Natural killer cell (primary cell): ENCODE results near the gene GRIK1. TPM values are rescaled to one million over a fixed set of nuclear protein-coding genes. Genes with fewer than 3 reads are reported as not detected.

Experiments used
- ATAC-seq, 3 donors: fragments of 150-1000 bp in 2 of 3; fragments of 200-7000 bp in 1 of 3; cut with Tn5 transposase; 1 replicate in 1 of 3; 2 replicates in 2 of 3; pipeline ENCODE4 v1.10.0; 2021; ENCODE audit warnings: mild to moderate bottlenecking in 2 of 3, moderate library complexity in 2 of 3
- DNase-seq, 2 donors: peaks; one replicate each; pipeline versions ENCODE4 v3.0.0 to v3.0.0-alpha.2; 2013 to 2021; ENCODE audit warnings: mixed read lengths in 1 of 2
- H3K27ac ChIP-seq: one replicate; pipeline ENCODE4 v1.5.1; 2013; ENCODE audit warnings: mild to moderate bottlenecking, low read length
- H3K27me3 ChIP-seq: one replicate; pipeline ENCODE4 v1.6.1; 2013; ENCODE audit warnings: low read length; ENCODE audit not compliant: control insufficient read depth, insufficient read depth
- H3K36me3 ChIP-seq: one replicate; pipeline ENCODE4 v1.6.1; 2013; ENCODE audit warnings: low read length; ENCODE audit not compliant: control insufficient read depth, insufficient read depth
- H3K4me1 ChIP-seq: one replicate; pipeline ENCODE4 v1.6.1; 2013; ENCODE audit warnings: low read length; ENCODE audit not compliant: control insufficient read depth, insufficient read depth
- H3K4me3 ChIP-seq: one replicate; pipeline ENCODE4 v1.5.1; 2013; ENCODE audit warnings: low read length
- H3K9me3 ChIP-seq: one replicate; pipeline ENCODE4 v1.6.1; 2013; ENCODE audit warnings: low read length; ENCODE audit not compliant: control insufficient read depth, insufficient read depth
- H3K27ac Mint-ChIP-seq, 2 donors: one replicate each; pipeline ENCODE4 v1.8.0; 2022; ENCODE audit warnings: mild to moderate bottlenecking in 2 of 2, mixed read lengths in 2 of 2, moderate library complexity in 1 of 2
- H3K27me3 Mint-ChIP-seq, 2 donors: one replicate each; pipeline ENCODE4 v1.8.0; 2022; ENCODE audit warnings: low read depth in 2 of 2, mixed read lengths in 2 of 2
- H3K36me3 Mint-ChIP-seq: one replicate; pipeline ENCODE4 v1.8.0; 2022; ENCODE audit warnings: mixed read lengths
- H3K4me1 Mint-ChIP-seq, 2 donors: one replicate each; pipeline ENCODE4 v1.8.0; 2022; ENCODE audit warnings: mixed read lengths in 2 of 2
- H3K4me3 Mint-ChIP-seq: one replicate; pipeline ENCODE4 v1.8.0; 2022; ENCODE audit warnings: mild to moderate bottlenecking, moderate library complexity, mixed read lengths
- H3K9me3 Mint-ChIP-seq, 2 donors: one replicate each; pipeline ENCODE4 v1.8.0; 2022; ENCODE audit warnings: mixed read lengths in 2 of 2
- WGBS: methylation state at CpG from one replicate; pipeline ENCODE4 v1.1.7; 2013; ENCODE audit warnings: missing lambda C conversion rate; ENCODE audit not compliant: insufficient coverage; 5-methylcytosine and 5-hydroxymethylcytosine counted together
- intact Hi-C: fragments of 100-400 bp; cut with micrococcal nuclease; formaldehyde crosslinking; loops from one replicate; pipeline ENCODE4 v1.14.2; 2022
- total RNA-seq, 4 donors: library from RNA; stranded (reverse); fragments of 120-200 nt in 1 of 4; gene quantifications; one replicate each; pipeline versions ENCODE4 v1.2.3 to v1.2.4, GENCODE V29; 2013 to 2022
- TF ChIP-seq, protein P1 (sequence below): fragments of 200-600 bp; IDR thresholded peaks from one replicate; pipeline ENCODE4 v1.8.0; 2022; ENCODE audit warnings: antibody characterized with exemption

The GRIK1 gene
- total RNA-seq, 3 donors from 2014 or later (not counting 1 experiment from before 2014, with no cell fraction given) = not detected

DNA sequence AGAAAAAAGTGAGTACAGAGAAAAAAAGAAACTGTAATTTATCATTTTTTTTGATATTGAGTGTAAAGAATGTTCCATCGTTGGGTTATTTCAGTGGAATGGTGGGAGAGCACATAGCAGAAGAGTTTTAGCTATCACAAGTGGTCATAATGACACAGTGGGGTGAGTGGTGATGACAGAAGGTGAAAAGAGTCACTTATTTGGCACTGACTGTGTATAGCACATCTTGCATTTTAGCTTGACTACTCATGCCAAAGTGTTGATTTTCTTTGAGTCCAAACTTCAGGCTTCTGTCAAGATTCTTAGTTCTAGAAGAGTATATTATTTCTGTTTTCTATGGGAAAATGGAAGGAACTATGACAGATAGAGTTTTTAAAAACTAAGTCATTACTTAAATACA, 261.2 kb downstream of the GRIK1 start:
- no peaks in the 10 kb centered on the region for H3K27me3 ChIP-seq
- Mint-ChIP-seq H3K4me3 (no peak overlapping the region), H3K27ac (no peak overlapping the region), H3K4me1 (no peaks in the 10 kb centered on the region), H3K36me3 (no peaks in the 10 kb centered on the region), H3K27me3 (no peaks in the 10 kb centered on the region), H3K9me3 (peaks cover 8 to 10% of the 10 kb centered on the region in 2 donors)
- H3K4me1 ChIP-seq = no peaks in the 10 kb centered on the region
- DNase-seq (no peak), ATAC-seq (no peak)
- intact Hi-C loops = no loop called here
- TF ChIP-seq, protein P1, sequence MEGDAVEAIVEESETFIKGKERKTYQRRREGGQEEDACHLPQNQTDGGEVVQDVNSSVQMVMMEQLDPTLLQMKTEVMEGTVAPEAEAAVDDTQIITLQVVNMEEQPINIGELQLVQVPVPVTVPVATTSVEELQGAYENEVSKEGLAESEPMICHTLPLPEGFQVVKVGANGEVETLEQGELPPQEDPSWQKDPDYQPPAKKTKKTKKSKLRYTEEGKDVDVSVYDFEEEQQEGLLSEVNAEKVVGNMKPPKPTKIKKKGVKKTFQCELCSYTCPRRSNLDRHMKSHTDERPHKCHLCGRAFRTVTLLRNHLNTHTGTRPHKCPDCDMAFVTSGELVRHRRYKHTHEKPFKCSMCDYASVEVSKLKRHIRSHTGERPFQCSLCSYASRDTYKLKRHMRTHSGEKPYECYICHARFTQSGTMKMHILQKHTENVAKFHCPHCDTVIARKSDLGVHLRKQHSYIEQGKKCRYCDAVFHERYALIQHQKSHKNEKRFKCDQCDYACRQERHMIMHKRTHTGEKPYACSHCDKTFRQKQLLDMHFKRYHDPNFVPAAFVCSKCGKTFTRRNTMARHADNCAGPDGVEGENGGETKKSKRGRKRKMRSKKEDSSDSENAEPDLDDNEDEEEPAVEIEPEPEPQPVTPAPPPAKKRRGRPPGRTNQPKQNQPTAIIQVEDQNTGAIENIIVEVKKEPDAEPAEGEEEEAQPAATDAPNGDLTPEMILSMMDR = no peak
- no peak overlapping the region for H3K4me3 ChIP-seq
- WGBS = 93% methylated on average over 1 of the region's 1 CpG
- H3K27ac ChIP-seq = no peak overlapping the region
- no peaks in the 10 kb centered on the region for H3K9me3 ChIP-seq
- H3K36me3 ChIP-seq = no peaks in the 10 kb centered on the region

DNA sequence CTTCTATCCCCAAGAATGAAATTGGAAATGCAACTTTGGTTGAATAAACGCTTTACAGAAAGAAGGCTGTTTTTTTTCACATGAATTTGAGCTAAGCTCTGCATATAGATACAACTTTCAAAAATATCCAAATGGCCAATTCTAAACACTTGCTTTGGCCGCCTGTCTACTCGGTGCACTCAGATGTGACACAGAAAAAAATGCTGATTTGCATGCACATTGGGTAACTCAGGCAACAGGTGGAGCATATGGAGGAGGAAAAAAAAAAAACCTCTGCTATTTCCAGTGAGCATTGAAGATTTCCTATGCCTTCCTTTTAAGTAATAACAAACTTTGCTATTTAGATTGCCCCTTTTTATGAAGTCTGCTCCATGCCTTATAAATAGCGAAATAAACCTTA, 262.5 kb downstream of the GRIK1 start:
- H3K36me3 Mint-ChIP-seq = no peaks in the 10 kb centered on the region
- Histone ChIP-seq H3K4me1 (no peaks in the 10 kb centered on the region), H3K36me3 (no peaks in the 10 kb centered on the region), H3K4me3 (no peak overlapping the region), H3K27ac (no peak overlapping the region), H3K9me3 (no peaks in the 10 kb centered on the region), H3K27me3 (no peaks in the 10 kb centered on the region)
- H3K4me3 Mint-ChIP-seq = no peak overlapping the region
- H3K4me1 Mint-ChIP-seq = no peaks in the 10 kb centered on the region
- no peaks in the 10 kb centered on the region for H3K27me3 Mint-ChIP-seq
- no peak for ATAC-seq
- no peak overlapping the region for H3K27ac Mint-ChIP-seq
- intact Hi-C loops = no loop called here
- 88% methylated on average over 3 of the region's 4 CpGs for WGBS
- peaks cover 6% of the 10 kb centered on the region in 2 donors for H3K9me3 Mint-ChIP-seq
- no peak for DNase-seq
- TF ChIP-seq, protein P1 = no peak

DNA sequence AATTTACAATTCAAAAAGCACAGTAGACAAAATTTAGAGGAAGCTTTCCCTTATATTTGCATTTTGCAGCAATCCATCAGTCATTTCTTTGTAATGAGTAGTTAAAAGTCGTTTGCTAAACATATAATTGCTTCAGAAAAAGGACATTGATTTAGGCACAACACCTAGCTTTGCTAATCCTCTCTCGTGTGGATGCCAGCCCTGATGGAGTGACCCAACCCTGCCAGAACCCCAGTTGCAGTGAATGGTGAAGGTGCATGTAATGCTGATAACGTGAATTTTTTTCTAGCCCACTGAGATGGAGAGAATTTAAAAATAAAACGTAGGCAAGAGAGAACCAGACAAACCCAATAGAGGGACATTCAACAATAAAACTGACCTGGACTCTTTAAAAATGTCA, 263.4 kb downstream of the GRIK1 start:
- intact Hi-C loops = no loop called here
- H3K27ac ChIP-seq = no peak overlapping the region
- Mint-ChIP-seq H3K36me3 (no peaks in the 10 kb centered on the region), H3K4me3 (no peak overlapping the region), H3K4me1 (no peaks in the 10 kb centered on the region), H3K27me3 (no peaks in the 10 kb centered on the region), H3K27ac (no peak overlapping the region), H3K9me3 (peaks cover 5% of the 10 kb centered on the region in 2 donors)
- H3K9me3 ChIP-seq = no peaks in the 10 kb centered on the region
- ATAC-seq (no peak), DNase-seq (no peak)
- no peaks in the 10 kb centered on the region for H3K4me1 ChIP-seq
- WGBS = 82% methylated on average over 4 of the region's 4 CpGs
- H3K4me3 ChIP-seq = no peak overlapping the region
- no peaks in the 10 kb centered on the region for H3K36me3 ChIP-seq
- TF ChIP-seq, protein P1 = no peak
- no peaks in the 10 kb centered on the region for H3K27me3 ChIP-seq

GRCh38 chr21:29675451-29675850, 264.3 kb downstream of the GRIK1 start:
- Mint-ChIP-seq H3K27me3 (no peaks in the 10 kb centered on the region), H3K9me3 (peaks cover 2 to 3% of the 10 kb centered on the region in 2 donors), H3K4me1 (no peaks in the 10 kb centered on the region), H3K27ac (no peak overlapping the region), H3K4me3 (no peak overlapping the region), H3K36me3 (no peaks in the 10 kb centered on the region)
- Histone ChIP-seq H3K9me3 (no peaks in the 10 kb centered on the region), H3K4me3 (no peak overlapping the region), H3K4me1 (no peaks in the 10 kb centered on the region), H3K36me3 (no peaks in the 10 kb centered on the region), H3K27me3 (no peaks in the 10 kb centered on the region), H3K27ac (no peak overlapping the region)
- ATAC-seq (no peak), DNase-seq (no peak)
- WGBS = 100% methylated on average over 1 of the region's 1 CpG
- TF ChIP-seq, protein P1 = no peak
- intact Hi-C loops = no loop called here
